PC-3 (cell line): Measurements from ENCODE around the gene PLA2G4A. TPM values are rescaled to one million over a fixed set of nuclear protein-coding genes. Genes with fewer than 3 reads are reported as not detected.

Experiments used
- ATAC-seq: fragments of 200-7000 bp; cut with Tn5 transposase; 2 replicates; pipeline ENCODE4 v1.9.1; 2020; ENCODE audit warnings: mild to moderate bottlenecking, moderate library complexity
- BruUV-seq: library from RNA; stranded (reverse); fragments of 400-500 nt; replicated peaks from 2 replicates; lab custom pipeline; 2021; lab: Mats Ljungman, UMichigan
- CTCF ChIA-PET: fragments of 300-600 bp; sonication (Branson Sonifier 250); formaldehyde crosslinking; loops from one replicate; lab custom pipeline; 2022; ENCODE audit warnings: antibody characterized with exemption; lab: Charles Lee
- POLR2A ChIA-PET: fragments of 300-600 bp; sonication (Branson Sonifier 250); formaldehyde crosslinking; loops from one replicate; lab custom pipeline; 2022; ENCODE audit warnings: antibody characterized with exemption; ENCODE audit not compliant: unreplicated experiment; lab: Charles Lee
- DNase-seq: peaks from one replicate; pipeline ENCODE4 v3.0.0-alpha.2; 2015
- H2AFZ ChIP-seq: fragments of 300-600 bp; sonication (generic); 2 replicates; pipeline ENCODE4 v1.6.0; 2016; ENCODE audit warnings: antibody characterized with exemption, low read length
- H3F3A ChIP-seq: fragments of 300-600 bp; sonication (generic); one replicate; pipeline ENCODE4 v1.6.0; 2017; ENCODE audit warnings: antibody characterized with exemption, low read length, control low read depth, mild to moderate bottlenecking; ENCODE audit not compliant: unreplicated experiment
- H3K27ac ChIP-seq: fragments of 300-600 bp; sonication (generic); 2 replicates; pipeline ENCODE4 v1.5.1; 2016; ENCODE audit warnings: mild to moderate bottlenecking, low read length
- H3K27me3 ChIP-seq: fragments of 300-600 bp; sonication (generic); 2 replicates; pipeline ENCODE4 v1.6.1; 2016; ENCODE audit warnings: low read length, mixed read lengths
- H3K36me3 ChIP-seq: fragments of 300-600 bp; sonication (generic); 2 replicates; pipeline ENCODE4 v1.6.1; 2016; ENCODE audit warnings: low read depth, mixed run types, low read length, mixed read lengths
- H3K4me1 ChIP-seq: fragments of 300-600 bp; sonication (generic); 2 replicates; pipeline ENCODE4 v1.5.1; 2016; ENCODE audit warnings: low read length; ENCODE audit not compliant: insufficient read depth
- H3K4me2 ChIP-seq: fragments of 300-600 bp; sonication (generic); 2 replicates; pipeline ENCODE4 v1.6.0; 2016; ENCODE audit warnings: low read length
- H3K4me3 ChIP-seq: fragments of 300-600 bp; sonication (generic); 2 replicates; pipeline ENCODE4 v1.5.1; 2016; ENCODE audit warnings: mild to moderate bottlenecking, low read length, mixed read lengths
- H3K79me2 ChIP-seq: fragments of 300-600 bp; sonication (generic); 2 replicates; pipeline ENCODE4 v1.6.1; 2017; ENCODE audit warnings: low read length, mixed read lengths
- H3K9ac ChIP-seq: fragments of 300-600 bp; sonication (generic); 2 replicates; pipeline ENCODE4 v1.6.0; 2016; ENCODE audit warnings: mild to moderate bottlenecking, low read length
- H3K9me2 ChIP-seq: fragments of 300-600 bp; sonication (generic); replicated peaks from 2 replicates; pipeline ENCODE4 v1.6.1; 2016; ENCODE audit warnings: mixed run types, low read length, mixed read lengths
- H3K9me3 ChIP-seq: fragments of 300-600 bp; sonication (generic); 2 replicates; pipeline ENCODE4 v1.6.1; 2016; ENCODE audit warnings: low read length, mixed read lengths
- H4K20me1 ChIP-seq: fragments of 300-600 bp; sonication (generic); 2 replicates; pipeline ENCODE4 v1.6.1; 2016; ENCODE audit warnings: low read length, mixed read lengths
- CTCF ChIP-seq: fragments of 300-600 bp; sonication (generic); conservative IDR thresholded peaks from 2 replicates; pipeline ENCODE4 v1.5.1; 2017; ENCODE audit warnings: antibody characterized with exemption, low read depth, mild to moderate bottlenecking, low read length
- EZH2 ChIP-seq: fragments of 300-600 bp; sonication (generic); IDR thresholded peaks from one replicate; pipeline ENCODE4 v1.6.1; 2017; ENCODE audit warnings: antibody characterized with exemption, mild to moderate bottlenecking, low read length; ENCODE audit not compliant: unreplicated experiment
- EZH2phosphoT487 ChIP-seq: fragments of 300-600 bp; sonication (generic); IDR thresholded peaks from 2 replicates; pipeline ENCODE4 v1.6.1; 2018; ENCODE audit warnings: mild to moderate bottlenecking, antibody characterized with exemption, low read length, borderline replicate concordance
- intact Hi-C: fragments of 100-400 bp; cut with micrococcal nuclease; formaldehyde crosslinking; loops from 2 replicates; pipeline ENCODE4 v1.9.0; 2023
- total RNA-seq: library from RNA; depleted of rRNA; stranded (reverse); fragments of >200 nt; gene quantifications from 2 replicates; pipeline ENCODE4 v1.2.3, GENCODE V29; 2014

The PLA2G4A gene
- total RNA-seq, 1 experiment from 2014 or later: 2.3 TPM

GRCh38 chr1:186785503-186785902 is 43.2 kb upstream of the PLA2G4A start:
- Histone ChIP-seq H3F3A (no peaks in the 10 kb centered on the region), H3K36me3 (no peaks in the 10 kb centered on the region), H3K9me2 (no peaks in the 10 kb centered on the region), H4K20me1 (no peaks in the 10 kb centered on the region), H2AFZ (no peak overlapping the region), H3K27ac (no peak overlapping the region), H3K9me3 (no peaks in the 10 kb centered on the region), H3K4me1 (no peaks in the 10 kb centered on the region; the same call in 1 of the 2 replicates), H3K27me3 (no peaks in the 10 kb centered on the region), H3K4me2 (no peak overlapping the region), H3K9ac (no peak overlapping the region), H3K79me2 (no peaks in the 10 kb centered on the region), H3K4me3 (no peak overlapping the region)
- ATAC-seq: no peak
- TF ChIP-seq EZH2: no peak
- no peak for TF ChIP-seq EZH2phosphoT487
- no peak for TF ChIP-seq CTCF
- no TSS peak for BruUV-seq
- ChIA-PET CTCF (no interaction called here), POLR2A (no interaction called here)
- DNase-seq: no peak
- intact Hi-C loops: no loop called here

GRCh38 chr1:186790101-186790500 is 38.6 kb upstream of the PLA2G4A start:
- no peak overlapping the region for H2AFZ ChIP-seq
- POLR2A ChIA-PET: no interaction called here
- no peak overlapping the region for H3K4me3 ChIP-seq
- H3K27me3 ChIP-seq: no peaks in the 10 kb centered on the region
- H3K4me2 ChIP-seq: no peak overlapping the region
- H4K20me1 ChIP-seq: no peaks in the 10 kb centered on the region
- no peak overlapping the region for H3K9ac ChIP-seq
- TF ChIP-seq EZH2: no peak
- TF ChIP-seq CTCF: no peak
- no peak for TF ChIP-seq EZH2phosphoT487
- intact Hi-C loops: no loop called here
- peaks cover 25% of the 10 kb centered on the region for H3K4me1 ChIP-seq
- H3K27ac ChIP-seq: peak overlapping the region; percentile 50
- no peaks in the 10 kb centered on the region for H3K79me2 ChIP-seq
- no peak for ATAC-seq
- no peaks in the 10 kb centered on the region for H3K9me3 ChIP-seq
- H3K9me2 ChIP-seq: no peaks in the 10 kb centered on the region
- H3K36me3 ChIP-seq: no peaks in the 10 kb centered on the region
- DNase-seq: no peak
- CTCF ChIA-PET: no interaction called here
- no TSS peak for BruUV-seq
- no peaks in the 10 kb centered on the region for H3F3A ChIP-seq

- intact Hi-C loops: no loop called here
- no peaks in the 10 kb centered on the region for H3K36me3 ChIP-seq
- peak overlapping the region; percentile 88 for H3K9ac ChIP-seq
- H3K4me2 ChIP-seq: peak overlapping the region; percentile 58
- CTCF ChIA-PET: no interaction called here
- no peaks in the 10 kb centered on the region for H3K79me2 ChIP-seq
- 0 out of 2 replicates have a peak overlapping the region, but pooled peaks have one; percentile 13 for H3K4me3 ChIP-seq
- POLR2A ChIA-PET: no interaction called here
- H3K4me1 ChIP-seq: peaks cover 32% of the 10 kb centered on the region
- no TSS peak for BruUV-seq
- ATAC-seq (peak; percentile 75), DNase-seq (peak; percentile 88)
- H3K27me3 ChIP-seq: no peaks in the 10 kb centered on the region
- no peaks in the 10 kb centered on the region for H4K20me1 ChIP-seq
- no peak overlapping the region for H2AFZ ChIP-seq
- H3K9me3 ChIP-seq: no peaks in the 10 kb centered on the region
- peak overlapping the region; percentile 99 for H3K27ac ChIP-seq
- no peaks in the 10 kb centered on the region for H3F3A ChIP-seq
- no peak for TF ChIP-seq CTCF
- TF ChIP-seq EZH2: no peak
- no peak for TF ChIP-seq EZH2phosphoT487
- no peaks in the 10 kb centered on the region for H3K9me2 ChIP-seq
These were observed 35.7 kb upstream of the PLA2G4A start for GRCh38 chr1:186792870-186793581.
